PC-3 (cell line): ENCODE results near the gene SEMA6B.

Source experiments
- CTCF ChIP-seq: fragments of 300-600 bp; sonication (generic); conservative IDR thresholded peaks from 2 replicates; pipeline ENCODE4 v1.5.1; 2017; ENCODE audit warnings: antibody characterized with exemption, low read depth, mild to moderate bottlenecking, low read length
- EZH2 ChIP-seq: fragments of 300-600 bp; sonication (generic); IDR thresholded peaks from one replicate; pipeline ENCODE4 v1.6.1; 2017; ENCODE audit warnings: antibody characterized with exemption, mild to moderate bottlenecking, low read length; ENCODE audit not compliant: unreplicated experiment
- EZH2phosphoT487 ChIP-seq: fragments of 300-600 bp; sonication (generic); IDR thresholded peaks from 2 replicates; pipeline ENCODE4 v1.6.1; 2018; ENCODE audit warnings: mild to moderate bottlenecking, antibody characterized with exemption, low read length, borderline replicate concordance

DNA sequence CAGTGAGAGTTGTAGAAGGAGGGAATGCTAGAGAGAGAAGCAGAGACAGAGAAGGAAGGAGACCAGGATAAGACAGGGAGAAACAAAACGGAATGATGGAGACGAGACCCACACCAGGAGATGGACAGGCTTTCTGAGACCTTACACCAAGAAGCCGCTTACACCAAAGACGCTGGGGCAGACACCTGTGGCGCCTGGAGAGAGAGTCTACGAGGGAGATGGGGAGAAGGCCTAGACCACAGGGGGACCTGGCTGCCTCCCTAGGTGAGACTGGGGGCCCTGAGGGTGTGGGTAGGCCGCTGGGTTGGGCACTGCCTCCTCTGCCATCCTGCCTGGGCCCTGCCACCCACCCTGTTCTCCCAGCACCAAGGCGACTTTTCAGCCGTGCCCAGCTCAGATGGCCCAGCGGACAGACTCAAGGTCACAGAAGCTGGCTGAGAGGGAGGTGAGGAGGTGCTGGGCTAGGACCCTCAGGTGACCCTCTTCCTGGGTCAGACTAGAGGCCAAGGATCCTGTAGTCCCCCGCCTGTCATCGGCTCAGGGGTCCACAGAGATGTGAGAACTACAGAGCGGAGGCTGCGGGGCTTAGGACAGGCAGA lies 29.5 kb downstream of the SEMA6B start:
- TF ChIP-seq EZH2phosphoT487 (no peak), CTCF (no peak), EZH2 (no peak)
